ENCODE data around the gene LEFTY1. TPM values are rescaled to one million over a fixed set of nuclear protein-coding genes. Genes with fewer than 3 reads are reported as not detected.
A peak's percentile ranks its signal among the peaks of the same experiment; 100 is the strongest.

The LEFTY1 gene
- total and polyA plus RNA-seq, 2 of the 13 experiments (the other 11 are each of a cell fraction or from before 2014, with no cell fraction given), result 0.29 to 0.79 TPM

DNA sequence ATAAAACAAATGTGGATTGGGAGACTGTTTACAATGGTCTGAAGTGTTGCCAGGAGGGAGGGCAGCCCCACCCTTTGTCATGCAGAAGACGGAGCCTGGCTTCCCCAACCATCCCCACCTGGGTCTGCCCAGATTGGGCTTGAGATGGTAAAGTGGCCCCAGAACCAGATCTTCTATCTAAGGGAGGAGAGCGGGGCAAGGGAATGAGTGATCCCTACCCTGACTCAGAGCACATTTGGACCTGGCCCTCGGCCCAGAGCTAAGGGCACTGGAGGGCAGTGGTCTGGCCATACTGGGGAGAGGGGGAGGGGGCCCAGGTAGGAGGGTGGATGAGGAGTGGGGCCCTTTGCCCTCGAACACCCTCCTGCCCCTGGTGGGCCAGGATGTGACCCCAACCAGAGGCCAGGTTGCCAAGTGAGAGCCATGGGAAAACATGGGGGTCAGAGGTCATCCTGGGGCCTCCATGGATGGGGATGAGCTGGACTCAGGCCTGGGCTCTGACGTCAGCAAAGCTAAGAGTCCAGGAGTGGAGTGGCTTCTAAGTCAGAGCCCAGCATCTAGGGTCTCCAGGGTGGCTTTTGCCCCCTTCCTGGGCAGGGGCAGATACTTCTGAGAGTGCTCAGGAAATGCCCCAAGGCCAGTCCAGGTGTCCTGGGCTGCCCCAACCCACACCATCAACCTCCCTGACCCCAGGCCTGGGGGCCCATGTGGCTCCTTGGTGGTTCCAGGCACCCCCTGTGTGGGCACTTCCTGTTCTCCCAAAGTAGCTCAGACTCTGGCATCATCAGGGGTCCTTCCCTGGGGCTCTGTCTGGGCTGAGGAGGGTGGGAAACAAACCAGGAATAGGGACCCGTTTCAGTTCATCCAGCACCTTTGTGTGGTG is 1.6 kb upstream of the LEFTY1 start (continued):
- TF ChIP-seq ZBTB42 (CRISPR knock-in tag; IDR thresholded peaks at IDR 0.05) (no peak), GABPB1 (CRISPR knock-in tag; IDR thresholded peaks at IDR 0.05) (0 out of 2 replicates have a peak, but pooled peaks have one; percentile 32), ZNF644 (CRISPR knock-in tag; IDR thresholded peaks at IDR 0.05; ENCODE audit: low read depth) (0 out of 2 replicates have a peak, but pooled peaks have one; percentile 50), ELK4 (CRISPR knock-in tag; IDR thresholded peaks at IDR 0.05; ENCODE audit: borderline replicate concordance) (no peak), ZNF225 (CRISPR knock-in tag; IDR thresholded peaks at IDR 0.05) (no peak), HDAC2 (CRISPR knock-in tag; IDR thresholded peaks at IDR 0.05) (peak; percentile 19; the same call in 1 of the 2 replicates), KDM5B (CRISPR knock-in tag; IDR thresholded peaks at IDR 0.05; ENCODE audit: borderline replicate concordance) (0 out of 2 replicates have a peak, but pooled peaks have one; percentile 31), PCBP1 (IDR thresholded peaks at IDR 0.05; ENCODE audit: borderline replicate concordance, low read depth, low read length) (0 out of 2 replicates have a peak, but pooled peaks have one; percentile 73), GTF3A (CRISPR knock-in tag; conservative IDR thresholded peaks at IDR 0.05) (no peak), RARA (CRISPR knock-in tag; IDR thresholded peaks at IDR 0.05) (peak; percentile 90), SOX13 (IDR thresholded peaks at IDR 0.05) (no peak), SOX13 (CRISPR knock-in tag; conservative IDR thresholded peaks at IDR 0.05 in 1 of 2, IDR thresholded peaks at IDR 0.05 in 1 of 2) (peak in 1 of 2 experiments; percentile 43; a peak in 1 of 4 replicates), THAP8 (CRISPR knock-in tag; IDR thresholded peaks at IDR 0.05; ENCODE audit: borderline replicate concordance) (no peak), NR2F2 (IDR thresholded peaks at IDR 0.05; ENCODE audit: borderline replicate concordance, low read depth) (peak; percentile 87), ZNF768 (CRISPR knock-in tag; IDR thresholded peaks at IDR 0.05) (peak; percentile 44; the same call in 1 of the 2 replicates), MYC (CRISPR knock-in tag; IDR thresholded peaks at IDR 0.05; ENCODE audit: borderline replicate concordance) (peak; percentile 39; the same call in 1 of the 2 replicates), GATAD2A (CRISPR knock-in tag; IDR thresholded peaks at IDR 0.05) (peak; percentile 73), CREM (IDR thresholded peaks at IDR 0.05) (peak; percentile 72), CREM (CRISPR knock-in tag; IDR thresholded peaks at IDR 0.05) (no peak), SAFB2 (CRISPR knock-in tag; IDR thresholded peaks at IDR 0.05; ENCODE audit: borderline replicate concordance, low read depth) (0 out of 2 replicates have a peak, but pooled peaks have one; percentile 8), SKIL (CRISPR knock-in tag; IDR thresholded peaks at IDR 0.05; ENCODE audit: borderline replicate concordance) (0 out of 2 replicates have a peak, but pooled peaks have one; percentile 36)
- TF ChIP-seq, protein P1, sequence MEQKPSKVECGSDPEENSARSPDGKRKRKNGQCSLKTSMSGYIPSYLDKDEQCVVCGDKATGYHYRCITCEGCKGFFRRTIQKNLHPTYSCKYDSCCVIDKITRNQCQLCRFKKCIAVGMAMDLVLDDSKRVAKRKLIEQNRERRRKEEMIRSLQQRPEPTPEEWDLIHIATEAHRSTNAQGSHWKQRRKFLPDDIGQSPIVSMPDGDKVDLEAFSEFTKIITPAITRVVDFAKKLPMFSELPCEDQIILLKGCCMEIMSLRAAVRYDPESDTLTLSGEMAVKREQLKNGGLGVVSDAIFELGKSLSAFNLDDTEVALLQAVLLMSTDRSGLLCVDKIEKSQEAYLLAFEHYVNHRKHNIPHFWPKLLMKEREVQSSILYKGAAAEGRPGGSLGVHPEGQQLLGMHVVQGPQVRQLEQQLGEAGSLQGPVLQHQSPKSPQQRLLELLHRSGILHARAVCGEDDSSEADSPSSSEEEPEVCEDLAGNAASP (CRISPR knock-in tag; IDR thresholded peaks at IDR 0.05; ENCODE audit: borderline replicate concordance), result peak; percentile 63; the same call in 1 of the 2 replicates
- TF ChIP-seq, protein P2, sequence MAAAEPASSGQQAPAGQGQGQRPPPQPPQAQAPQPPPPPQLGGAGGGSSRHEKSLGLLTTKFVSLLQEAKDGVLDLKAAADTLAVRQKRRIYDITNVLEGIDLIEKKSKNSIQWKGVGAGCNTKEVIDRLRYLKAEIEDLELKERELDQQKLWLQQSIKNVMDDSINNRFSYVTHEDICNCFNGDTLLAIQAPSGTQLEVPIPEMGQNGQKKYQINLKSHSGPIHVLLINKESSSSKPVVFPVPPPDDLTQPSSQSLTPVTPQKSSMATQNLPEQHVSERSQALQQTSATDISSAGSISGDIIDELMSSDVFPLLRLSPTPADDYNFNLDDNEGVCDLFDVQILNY (CRISPR knock-in tag; conservative IDR thresholded peaks at IDR 0.05), result no peak
